WTC11 (cell line): ENCODE data around the gene DLL4. TPM values are rescaled to one million over a fixed set of nuclear protein-coding genes. Genes with fewer than 3 reads are reported as not detected.

Experiments used
- ATAC-seq: fragments of 200-7000 bp; cut with Tn5 transposase; 2 replicates; pipeline ENCODE4 v1.10.0; 2021; ENCODE audit warnings: mild to moderate bottlenecking, moderate library complexity
- CTCF ChIA-PET: fragments of 300-600 bp; sonication (Branson Sonifier 250); formaldehyde crosslinking; loops from one replicate; lab custom pipeline; 2021; ENCODE audit warnings: antibody characterized with exemption; lab: Charles Lee
- POLR2A ChIA-PET: fragments of 350-600 bp; sonication (Branson Sonifier 250); formaldehyde crosslinking; loops from one replicate; lab custom pipeline; 2021; ENCODE audit warnings: antibody characterized with exemption; lab: Charles Lee
- DNase-seq: peaks from one replicate; pipeline ENCODE4 v3.0.0; 2021; ENCODE audit warnings: low spot score
- H3K27ac Mint-ChIP-seq: 2 replicates; pipeline ENCODE4 v1.8.0; 2021; ENCODE audit warnings: mixed read lengths
- H3K27me3 Mint-ChIP-seq: 2 replicates; pipeline ENCODE4 v1.8.0; 2021; ENCODE audit warnings: low read depth, mild to moderate bottlenecking, moderate library complexity, mixed read lengths
- H3K36me3 Mint-ChIP-seq: 2 replicates; pipeline ENCODE4 v1.8.0; 2021; ENCODE audit warnings: mixed read lengths
- H3K4me1 Mint-ChIP-seq: 2 replicates; pipeline ENCODE4 v1.8.0; 2022; ENCODE audit warnings: mixed read lengths
- H3K4me3 Mint-ChIP-seq: 2 replicates; pipeline ENCODE4 v1.8.0; 2021; ENCODE audit warnings: mild to moderate bottlenecking, moderate library complexity, mixed read lengths
- H3K9me3 Mint-ChIP-seq: 2 replicates; pipeline ENCODE4 v1.8.0; 2021; ENCODE audit warnings: mixed read lengths
- ARID4B ChIP-seq: sonication (generic); formaldehyde crosslinking; IDR thresholded peaks from 2 replicates; pipeline ENCODE4 v1.8.0; 2023; ENCODE audit warnings: missing genetic modification reagents, mild to moderate bottlenecking, borderline replicate concordance
- CBFB ChIP-seq: sonication (generic); formaldehyde crosslinking; IDR thresholded peaks from 2 replicates; pipeline ENCODE4 v1.8.1; 2022; ENCODE audit warnings: mild to moderate bottlenecking, low read depth, missing genetic modification reagents
- CREB1 ChIP-seq: sonication (generic); formaldehyde crosslinking; IDR thresholded peaks from 2 replicates; pipeline ENCODE4 v1.8.0; 2023; ENCODE audit warnings: mild to moderate bottlenecking, missing genetic modification reagents
- CREM ChIP-seq: sonication (generic); formaldehyde crosslinking; IDR thresholded peaks from 2 replicates; pipeline ENCODE4 v1.8.1; 2022; ENCODE audit warnings: mild to moderate bottlenecking, missing genetic modification reagents, moderate library complexity
- CTCF ChIP-seq: fragments of 200-600 bp; IDR thresholded peaks from 2 replicates; pipeline ENCODE4 v1.8.0; 2022; ENCODE audit warnings: antibody characterized with exemption
- E2F4 ChIP-seq: sonication (generic); formaldehyde crosslinking; IDR thresholded peaks from 2 replicates; pipeline ENCODE4 v1.8.1; 2022; ENCODE audit warnings: low read depth, mild to moderate bottlenecking, moderate library complexity, missing genetic modification reagents, borderline replicate concordance
- ERG ChIP-seq: fragments of 250-450 bp; sonication (Bioruptor Pico); IDR thresholded peaks from 2 replicates; pipeline ENCODE4 v1.8.0; 2021; ENCODE audit warnings: mild to moderate bottlenecking
- FOXJ3 ChIP-seq: sonication (generic); formaldehyde crosslinking; IDR thresholded peaks from 2 replicates; pipeline ENCODE4 v1.9.0; 2021; ENCODE audit warnings: missing genetic modification reagents, mild to moderate bottlenecking, borderline replicate concordance
- GRHL2 ChIP-seq: fragments of 250-450 bp; sonication (Bioruptor Pico); IDR thresholded peaks from 2 replicates; pipeline ENCODE4 v1.8.0; 2022; ENCODE audit warnings: mild to moderate bottlenecking, moderate library complexity; ENCODE audit not compliant: insufficient replicate concordance, severe bottlenecking
- GTF2I ChIP-seq: fragments of 250-450 bp; sonication (Bioruptor Pico); conservative IDR thresholded peaks from 2 replicates; pipeline ENCODE4 v1.4.0; 2021; ENCODE audit warnings: mild to moderate bottlenecking
- HMGA2 ChIP-seq: fragments of 250-450 bp; sonication (Bioruptor Pico); IDR thresholded peaks from 2 replicates; pipeline ENCODE4 v1.4.0; 2021; ENCODE audit warnings: mild to moderate bottlenecking, moderate library complexity
- KAT7 ChIP-seq: sonication (generic); formaldehyde crosslinking; IDR thresholded peaks from 2 replicates; pipeline ENCODE4 v1.8.1; 2023; ENCODE audit warnings: missing genetic modification reagents, mild to moderate bottlenecking, borderline replicate concordance
- MLX ChIP-seq: sonication (generic); formaldehyde crosslinking; IDR thresholded peaks from 2 replicates; pipeline ENCODE4 v1.8.1; 2023; ENCODE audit warnings: mild to moderate bottlenecking, missing genetic modification reagents, moderate library complexity
- MYBL2 ChIP-seq: sonication (generic); formaldehyde crosslinking; IDR thresholded peaks from 2 replicates; pipeline ENCODE4 v1.8.1; 2023; ENCODE audit warnings: mild to moderate bottlenecking, moderate library complexity, missing genetic modification reagents
- OVOL2 ChIP-seq: fragments of 250-450 bp; sonication (Bioruptor Pico); IDR thresholded peaks from 2 replicates; pipeline ENCODE4 v1.9.0; 2021; ENCODE audit warnings: mild to moderate bottlenecking, borderline replicate concordance
- TEAD4 ChIP-seq: sonication (generic); formaldehyde crosslinking; IDR thresholded peaks from 2 replicates; pipeline ENCODE4 v1.8.0; 2022; ENCODE audit warnings: mild to moderate bottlenecking, missing genetic modification reagents
- ZBTB43 ChIP-seq: sonication (generic); formaldehyde crosslinking; IDR thresholded peaks from 2 replicates; pipeline ENCODE4 v1.8.1; 2023; ENCODE audit warnings: mild to moderate bottlenecking, missing genetic modification reagents
- ZNF138 ChIP-seq: sonication (generic); formaldehyde crosslinking; conservative IDR thresholded peaks from 2 replicates; pipeline ENCODE4 v1.8.1; 2022; ENCODE audit warnings: mild to moderate bottlenecking, moderate library complexity, missing genetic modification reagents
- ZNF232 ChIP-seq: sonication (generic); formaldehyde crosslinking; IDR thresholded peaks from 2 replicates; pipeline ENCODE4 v1.8.0; 2022; ENCODE audit warnings: mild to moderate bottlenecking, missing genetic modification reagents
- ZNF416 ChIP-seq: fragments of 250-450 bp; sonication (Bioruptor Pico); IDR thresholded peaks from 2 replicates; pipeline ENCODE4 v1.9.0; 2021; ENCODE audit warnings: mild to moderate bottlenecking, inconsistent platforms
- ZNF671 ChIP-seq: fragments of 250-450 bp; sonication (Bioruptor Pico); IDR thresholded peaks from 2 replicates; pipeline ENCODE4 v1.8.0; 2021; ENCODE audit warnings: mild to moderate bottlenecking
- ZSCAN18 ChIP-seq: fragments of 250-450 bp; sonication (Bioruptor Pico); IDR thresholded peaks from 2 replicates; pipeline ENCODE4 v2.1.2; 2022; ENCODE audit warnings: mild to moderate bottlenecking, moderate library complexity
- total RNA-seq: library from RNA; stranded (reverse); gene quantifications from 3 replicates; pipeline ENCODE4 v1.2.3, GENCODE V29; 2021

Gene DLL4
- total RNA-seq, 1 experiment from 2014 or later, result 0.94 TPM

- no peak for TF ChIP-seq ARID4B (CRISPR knock-in tag)
- TF ChIP-seq ZSCAN18 (CRISPR knock-in tag), result no peak
- no peak for TF ChIP-seq GTF2I (CRISPR knock-in tag)
- no peak for TF ChIP-seq ZNF671 (CRISPR knock-in tag)
- no peak for TF ChIP-seq E2F4 (CRISPR knock-in tag)
- TF ChIP-seq MLX, result no peak
- no peak for TF ChIP-seq CBFB (CRISPR knock-in tag)
- TF ChIP-seq CTCF, result no peak
- TF ChIP-seq ZNF138 (CRISPR knock-in tag), result no peak
- TF ChIP-seq FOXJ3 (CRISPR knock-in tag), result no peak
- TF ChIP-seq ZNF232 (CRISPR knock-in tag), result no peak
Measured at GRCh38 chr15:40982855-40983254, 53.7 kb downstream of the DLL4 start (continued).

- TF ChIP-seq CREB1 (CRISPR knock-in tag), result no peak
- TF ChIP-seq GRHL2 (CRISPR knock-in tag), result no peak
- TF ChIP-seq HMGA2 (CRISPR knock-in tag), result no peak
- TF ChIP-seq ERG, result no peak
- no peak for TF ChIP-seq CREM (CRISPR knock-in tag)
- no peak for TF ChIP-seq OVOL2
- TF ChIP-seq MYBL2 (CRISPR knock-in tag), result no peak
- no peak for TF ChIP-seq ZBTB43
- no peak for TF ChIP-seq TEAD4 (CRISPR knock-in tag)
- no peak for TF ChIP-seq ZNF416
- TF ChIP-seq KAT7 (CRISPR knock-in tag), result no peak
- peaks cover 78% of the 10 kb centered on the region for H3K36me3 Mint-ChIP-seq
- DNase-seq, result no peak
- no peaks in the 10 kb centered on the region for H3K4me1 Mint-ChIP-seq
- H3K27ac Mint-ChIP-seq, result no peak overlapping the region
- CTCF ChIA-PET, result interaction anchor here (0.6 kb wide), 1 partner anchor 43 kb away, joined by 4 read pairs; no protein-coding TSS in a partner anchor
- no peak overlapping the region for H3K4me3 Mint-ChIP-seq
- no peaks in the 10 kb centered on the region for H3K27me3 Mint-ChIP-seq
- no peaks in the 10 kb centered on the region for H3K9me3 Mint-ChIP-seq
- POLR2A ChIA-PET, result no interaction called here
- ATAC-seq, result no peak
Measured at GRCh38 chr15:40984406-40984805, 55.3 kb downstream of the DLL4 start.
